Osteoblast (primary cell): Measurements from ENCODE around the gene ASB2. TPM values are rescaled to one million over a fixed set of nuclear protein-coding genes. Genes with fewer than 3 reads are reported as not detected.

Source experiments
- DNase-seq: peaks from one replicate; pipeline ENCODE4 v3.0.0; 2011; ENCODE audit warnings: low spot score, mixed read lengths; ENCODE audit not compliant: insufficient read length; ENCODE audit errors: missing footprints
- H2AFZ ChIP-seq: 2 replicates; pipeline ENCODE4 v1.6.0; 2011; ENCODE audit warnings: mild to moderate bottlenecking, low read length
- H3K27ac ChIP-seq: 2 replicates; pipeline ENCODE4 v1.5.1; 2011; ENCODE audit warnings: mild to moderate bottlenecking, low read depth, low read length, moderate library complexity
- H3K27me3 ChIP-seq: 2 replicates; pipeline ENCODE4 v1.6.0; 2012; ENCODE audit warnings: mild to moderate bottlenecking, control low read depth, inconsistent platforms, low read length, moderate library complexity; ENCODE audit not compliant: insufficient read depth
- H3K36me3 ChIP-seq: 2 replicates; pipeline ENCODE4 v1.5.1; 2011; ENCODE audit warnings: mild to moderate bottlenecking, low read length, control low read depth, moderate library complexity; ENCODE audit not compliant: insufficient read depth
- H3K4me1 ChIP-seq: 2 replicates; pipeline ENCODE4 v1.5.1; 2011; ENCODE audit warnings: mild to moderate bottlenecking, low read length, control low read depth, moderate library complexity; ENCODE audit not compliant: insufficient read depth
- H3K4me2 ChIP-seq: 2 replicates; pipeline ENCODE4 v1.6.0; 2011; ENCODE audit warnings: mild to moderate bottlenecking, low read length; ENCODE audit not compliant: insufficient read depth
- H3K4me3 ChIP-seq: fragments of 200-600 bp; sonication (generic); 3 replicates; pipeline ENCODE4 v1.5.1; 2012; ENCODE audit warnings: mild to moderate bottlenecking, low read length, inconsistent platforms; ENCODE audit not compliant: insufficient read depth
- H3K79me2 ChIP-seq: 2 replicates; pipeline ENCODE4 v1.6.0; 2012; ENCODE audit warnings: mild to moderate bottlenecking, low read length, control low read depth, inconsistent platforms; ENCODE audit not compliant: insufficient read depth
- H3K9me3 ChIP-seq: 2 replicates; pipeline ENCODE4 v1.5.1; 2011; ENCODE audit warnings: low read depth, low read length, control low read depth
- H4K20me1 ChIP-seq: 2 replicates; pipeline ENCODE4 v1.6.0; 2012; ENCODE audit warnings: mild to moderate bottlenecking, low read length, control low read depth; ENCODE audit not compliant: insufficient read depth
- CTCF ChIP-seq: IDR thresholded peaks from 2 replicates; pipeline ENCODE4 v1.5.1; 2011; ENCODE audit warnings: mild to moderate bottlenecking, low read depth, low read length, moderate library complexity; ENCODE audit errors: extremely low read depth
- total RNA-seq: library from RNA; depleted of rRNA; stranded (reverse); fragments of >200 nt; gene quantifications from 2 replicates; pipeline ENCODE4 v1.2.3, GENCODE V29; 2012

The ASB2 gene
- total RNA-seq, 1 donor = 1.1 TPM

DNA sequence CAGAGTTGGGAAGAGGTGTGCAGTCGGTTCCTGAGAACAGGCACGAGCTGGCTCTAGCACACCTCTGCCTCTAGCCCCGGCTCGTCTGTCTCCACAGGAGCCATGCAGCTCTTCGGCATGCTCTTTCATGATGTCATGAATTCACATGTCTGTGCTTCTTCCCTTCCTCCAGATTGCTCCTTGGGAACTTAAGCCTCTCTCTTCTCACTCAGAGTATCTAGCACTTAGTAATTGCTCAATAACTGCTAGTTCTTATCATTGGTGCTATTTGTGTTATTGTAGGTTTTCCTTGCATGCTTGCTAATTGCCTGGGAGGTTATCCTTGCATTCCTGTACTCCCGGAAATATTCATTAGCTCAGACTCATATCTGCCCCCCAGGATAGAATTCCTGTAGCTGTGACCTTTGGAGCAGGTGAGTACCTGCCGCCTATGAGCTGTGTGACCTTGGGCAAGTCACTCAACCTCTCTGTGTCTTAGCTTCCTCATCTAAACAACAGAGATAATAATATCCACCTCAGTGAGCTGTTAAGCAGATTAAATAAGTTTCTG, 29.8 kb downstream of the ASB2 start:
- Histone ChIP-seq H3K4me2 (no peak overlapping the region), H3K9me3 (no peaks in the 10 kb centered on the region), H3K36me3 (no peaks in the 10 kb centered on the region), H3K27me3 (peaks cover 5% of the 10 kb centered on the region), H3K27ac (no peak overlapping the region), H3K4me3 (no peak overlapping the region), H3K79me2 (no peaks in the 10 kb centered on the region), H2AFZ (no peak overlapping the region), H4K20me1 (no peaks in the 10 kb centered on the region), H3K4me1 (peaks cover 5% of the 10 kb centered on the region)
- no peak for TF ChIP-seq CTCF
- DNase-seq = peak; percentile 86

DNA sequence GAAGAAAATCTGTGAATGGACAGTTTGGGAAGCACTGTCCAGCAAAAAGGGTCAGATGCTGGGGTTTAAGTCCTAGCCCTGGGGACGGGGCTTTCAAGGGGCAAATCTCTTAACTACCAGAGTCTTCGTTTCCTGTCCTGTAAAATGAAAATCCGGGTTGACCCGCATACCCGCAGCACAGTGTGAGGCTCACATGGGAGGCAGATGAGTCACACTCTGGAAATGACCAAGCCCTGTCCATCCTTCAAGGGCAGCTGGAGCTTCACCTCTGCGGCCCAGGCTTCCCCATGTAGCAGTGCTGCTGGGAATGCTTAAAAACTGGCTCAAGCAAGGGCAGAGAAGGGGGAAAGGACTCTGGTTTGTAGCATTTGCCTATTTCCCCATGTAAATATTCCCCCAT, 30.3 kb downstream of the ASB2 start:
- Histone ChIP-seq H3K4me1 (peaks cover 6% of the 10 kb centered on the region), H2AFZ (no peak overlapping the region), H3K27me3 (peaks cover 2% of the 10 kb centered on the region), H3K4me2 (no peak overlapping the region), H4K20me1 (no peaks in the 10 kb centered on the region), H3K27ac (no peak overlapping the region), H3K79me2 (no peaks in the 10 kb centered on the region), H3K9me3 (no peaks in the 10 kb centered on the region), H3K36me3 (no peaks in the 10 kb centered on the region), H3K4me3 (no peak overlapping the region)
- no peak for TF ChIP-seq CTCF
- peak; percentile 89 for DNase-seq

- no peak for DNase-seq
- Histone ChIP-seq H3K4me1 (peaks cover 6% of the 10 kb centered on the region), H4K20me1 (no peaks in the 10 kb centered on the region), H3K27ac (no peak overlapping the region), H3K79me2 (no peaks in the 10 kb centered on the region), H3K9me3 (no peaks in the 10 kb centered on the region), H2AFZ (no peak overlapping the region), H3K4me3 (no peak overlapping the region), H3K36me3 (no peaks in the 10 kb centered on the region), H3K27me3 (peaks cover 2% of the 10 kb centered on the region), H3K4me2 (no peak overlapping the region)
- TF ChIP-seq CTCF = no peak
Measured at GRCh38 chr14:93945070-93945399, 31.3 kb downstream of the ASB2 start.

GRCh38 chr14:93944348-93945069, 31.9 kb downstream of the ASB2 start:
- peaks cover 6% of the 10 kb centered on the region for H3K4me1 ChIP-seq
- no peaks in the 10 kb centered on the region for H3K36me3 ChIP-seq
- H2AFZ ChIP-seq = no peak overlapping the region
- no peaks in the 10 kb centered on the region for H4K20me1 ChIP-seq
- no peaks in the 10 kb centered on the region for H3K9me3 ChIP-seq
- H3K4me3 ChIP-seq = no peak overlapping the region
- no peak overlapping the region for H3K27ac ChIP-seq
- no peak for TF ChIP-seq CTCF
- peak; percentile 46 for DNase-seq
- H3K4me2 ChIP-seq = no peak overlapping the region
- no peaks in the 10 kb centered on the region for H3K79me2 ChIP-seq
- peaks cover 2% of the 10 kb centered on the region for H3K27me3 ChIP-seq
